Uterus (tissue), 2 donors: ENCODE data around the gene STX2.

Experiments used
- CTCF ChIP-seq, 4 experiments: fragments of 200-600 bp in 2 of 4; fragments of 450-650 bp in 2 of 4; sonication (generic) in 2 of 4; IDR thresholded peaks; one replicate each; pipeline ENCODE4 v1.5.1; 2016 to 2019; ENCODE audit warnings: antibody characterized with exemption in 4 of 4, mild to moderate bottlenecking in 2 of 4, moderate library complexity in 1 of 4
- POLR2A ChIP-seq, 2 donors: fragments of 450-650 bp; IDR thresholded peaks; one replicate each; pipeline ENCODE4 v1.6.1; 2016; ENCODE audit warnings: antibody characterized with exemption in 2 of 2, mild to moderate bottlenecking in 1 of 2, moderate library complexity in 1 of 2

DNA sequence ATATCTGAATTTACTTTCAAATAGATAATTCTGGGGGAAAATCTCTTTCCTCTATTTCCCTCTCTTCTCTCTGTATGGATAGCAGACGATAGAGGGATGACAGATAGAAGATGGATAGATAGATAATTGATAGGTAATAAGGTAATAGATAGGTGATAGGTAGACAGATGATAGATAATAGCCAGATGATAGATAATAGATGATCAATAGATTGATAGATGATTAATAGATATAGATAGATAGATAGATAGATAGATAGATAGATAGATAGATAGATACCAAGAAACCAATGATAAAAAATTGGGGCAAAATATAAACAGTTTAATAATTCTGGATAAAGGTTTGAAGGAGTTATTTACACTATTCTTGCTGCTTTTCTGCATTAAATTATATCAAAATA lies 96.3 kb downstream of the STX2 start:
- TF ChIP-seq CTCF (IDR thresholded peaks at IDR 0.05) (no peak), POLR2A (IDR thresholded peaks at IDR 0.05) (no peak)
